ENCODE measurements around the gene AIMP1.

The AIMP1 gene

DNA sequence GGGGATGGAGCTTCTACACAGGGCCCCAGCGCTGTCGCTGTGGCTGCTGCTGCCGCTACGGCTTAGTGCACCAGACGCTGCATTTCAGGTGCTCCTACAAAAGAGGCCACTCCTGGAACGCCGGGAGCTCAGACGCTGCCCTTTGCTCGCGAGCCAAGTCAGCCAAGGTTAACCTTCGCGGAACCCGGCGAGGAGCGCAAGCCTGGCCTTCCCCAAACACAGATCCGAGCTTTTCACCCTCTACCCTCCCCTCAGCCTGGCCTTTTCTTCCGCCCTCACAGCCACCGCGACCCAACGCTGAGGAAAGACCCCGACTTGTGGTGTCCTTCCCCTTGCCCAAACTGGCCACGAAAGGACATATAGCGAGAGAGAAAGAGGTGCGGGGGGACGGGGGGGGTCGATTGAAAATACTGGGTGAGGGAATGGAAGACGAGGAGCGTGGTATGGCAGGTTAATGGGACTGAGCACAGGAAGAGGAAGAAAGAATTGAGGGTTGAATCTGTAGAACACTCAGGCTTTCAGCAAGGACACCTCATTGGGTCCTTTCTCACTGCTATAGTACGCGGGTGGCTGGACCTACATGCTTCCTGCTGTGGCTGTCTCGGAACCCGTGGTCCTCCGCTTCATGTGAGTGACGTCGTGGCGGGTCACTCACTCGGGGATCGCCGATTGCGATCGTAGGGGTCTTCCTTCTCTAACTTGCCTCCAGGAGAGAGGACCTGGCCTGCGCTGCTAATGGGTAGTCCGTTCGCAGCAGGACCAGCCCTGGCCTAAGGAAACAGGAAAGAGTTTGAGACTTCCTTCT is at the start of gene AIMP1, which contains the start of gene TBCK:
TSS of gene AIMP1 (plus strand) at position 583 of the 805 bp plus-strand sequence. CDS start 8,460 bp downstream, outside the sequence.
TSS of gene TBCK (minus strand) at position 242 of the 805 bp plus-strand sequence. CDS start 7,249 bp downstream, outside the sequence.
- Histone ChIP-seq H3K79me2 (ENCODE audit: insufficient read depth, low read depth) (peaks cover 70% of the 10 kb centered on the region), H3K4me2 (peak within 1 kb of the TSS; percentile 99), H3K36me3 (ENCODE audit: insufficient read depth) (no peaks in the 10 kb centered on the region), H3K4me1 (ENCODE audit: low read depth, poor library complexity, severe bottlenecking) (peaks cover 30% of the 10 kb centered on the region), H3K27ac (peak within 1 kb of the TSS; percentile 89), H3K4me3 (IDR thresholded peaks at IDR 0.05; ENCODE audit: insufficient read depth, low read depth, low read length) (peak within 1 kb of the TSS; percentile 54), H3K27me3 (ENCODE audit: insufficient read depth, low read depth) (no peaks in the 10 kb centered on the region), H3K9ac (peak within 1 kb of the TSS; percentile 84), H2AFZ (ENCODE audit: low read depth) (peak within 1 kb of the TSS; percentile 81), H4K20me1 (ENCODE audit: insufficient read depth) (no peaks in the 10 kb centered on the region)
- TF ChIP-seq, protein P1, sequence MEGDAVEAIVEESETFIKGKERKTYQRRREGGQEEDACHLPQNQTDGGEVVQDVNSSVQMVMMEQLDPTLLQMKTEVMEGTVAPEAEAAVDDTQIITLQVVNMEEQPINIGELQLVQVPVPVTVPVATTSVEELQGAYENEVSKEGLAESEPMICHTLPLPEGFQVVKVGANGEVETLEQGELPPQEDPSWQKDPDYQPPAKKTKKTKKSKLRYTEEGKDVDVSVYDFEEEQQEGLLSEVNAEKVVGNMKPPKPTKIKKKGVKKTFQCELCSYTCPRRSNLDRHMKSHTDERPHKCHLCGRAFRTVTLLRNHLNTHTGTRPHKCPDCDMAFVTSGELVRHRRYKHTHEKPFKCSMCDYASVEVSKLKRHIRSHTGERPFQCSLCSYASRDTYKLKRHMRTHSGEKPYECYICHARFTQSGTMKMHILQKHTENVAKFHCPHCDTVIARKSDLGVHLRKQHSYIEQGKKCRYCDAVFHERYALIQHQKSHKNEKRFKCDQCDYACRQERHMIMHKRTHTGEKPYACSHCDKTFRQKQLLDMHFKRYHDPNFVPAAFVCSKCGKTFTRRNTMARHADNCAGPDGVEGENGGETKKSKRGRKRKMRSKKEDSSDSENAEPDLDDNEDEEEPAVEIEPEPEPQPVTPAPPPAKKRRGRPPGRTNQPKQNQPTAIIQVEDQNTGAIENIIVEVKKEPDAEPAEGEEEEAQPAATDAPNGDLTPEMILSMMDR (conservative IDR thresholded peaks at IDR 0.05; ENCODE audit: low read depth, low read length): no peak

DNA sequence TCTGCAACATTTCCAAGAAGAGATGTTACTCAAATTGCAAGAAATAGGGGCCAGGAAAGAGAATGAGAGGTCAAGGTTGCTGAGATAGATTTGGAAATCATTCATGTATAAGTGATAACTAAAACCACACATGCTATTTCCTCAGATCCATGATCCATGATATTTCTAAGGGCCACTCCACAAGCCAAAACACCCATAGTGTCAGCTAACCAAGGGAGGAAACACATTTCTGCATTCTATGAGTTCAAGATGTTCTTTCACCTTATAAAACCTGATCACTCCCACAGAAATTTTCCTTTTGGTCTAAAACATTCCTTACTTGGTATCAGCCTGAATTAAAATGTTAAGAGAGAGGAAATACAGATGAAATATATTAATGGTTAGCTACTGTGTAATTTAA is 47.6 kb upstream of the AIMP1 start:
- H3K36me3 ChIP-seq (ENCODE audit: insufficient read depth): no peaks in the 10 kb centered on the region
- H3K79me2 ChIP-seq (ENCODE audit: insufficient read depth, low read depth): no peaks in the 10 kb centered on the region
- H3K4me3 ChIP-seq (IDR thresholded peaks at IDR 0.05; ENCODE audit: insufficient read depth, low read depth, low read length): no peak overlapping the region
- no peak overlapping the region for H3K4me2 ChIP-seq
- no peak overlapping the region for H2AFZ ChIP-seq (ENCODE audit: low read depth)
- H4K20me1 ChIP-seq (ENCODE audit: insufficient read depth): no peaks in the 10 kb centered on the region
- no peak overlapping the region for H3K9ac ChIP-seq
- no peak overlapping the region for H3K27ac ChIP-seq
- H3K4me1 ChIP-seq (ENCODE audit: low read depth, poor library complexity, severe bottlenecking): no peaks in the 10 kb centered on the region
- no peaks in the 10 kb centered on the region for H3K27me3 ChIP-seq (ENCODE audit: insufficient read depth, low read depth)
- TF ChIP-seq, protein P1 (conservative IDR thresholded peaks at IDR 0.05; ENCODE audit: low read depth, low read length): no peak

DNA sequence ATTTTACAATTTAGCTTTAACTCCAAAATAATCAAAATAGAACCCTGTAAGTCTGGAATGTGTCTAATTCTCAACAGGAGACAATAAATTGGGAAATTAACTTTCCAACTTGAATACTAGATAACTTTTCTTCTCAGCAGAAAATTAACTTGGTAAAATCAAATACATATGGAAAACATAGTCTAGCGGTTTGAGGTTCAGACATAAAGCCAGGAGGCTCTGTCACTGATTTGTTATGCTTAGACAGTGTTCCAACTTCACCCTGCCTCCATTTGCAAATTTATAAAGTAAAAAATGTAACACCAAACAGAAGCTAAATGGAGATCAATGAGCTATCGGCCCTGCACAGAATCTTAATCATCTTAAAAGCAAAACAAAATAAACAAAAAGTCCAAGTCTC is 46.6 kb upstream of the AIMP1 start:
- Histone ChIP-seq H3K27ac (no peak overlapping the region), H3K4me2 (no peak overlapping the region), H3K79me2 (ENCODE audit: insufficient read depth, low read depth) (no peaks in the 10 kb centered on the region), H2AFZ (ENCODE audit: low read depth) (no peak overlapping the region), H3K36me3 (ENCODE audit: insufficient read depth) (no peaks in the 10 kb centered on the region), H3K27me3 (ENCODE audit: insufficient read depth, low read depth) (no peaks in the 10 kb centered on the region), H3K4me3 (IDR thresholded peaks at IDR 0.05; ENCODE audit: insufficient read depth, low read depth, low read length) (no peak overlapping the region), H3K9ac (no peak overlapping the region), H3K4me1 (ENCODE audit: low read depth, poor library complexity, severe bottlenecking) (no peaks in the 10 kb centered on the region), H4K20me1 (ENCODE audit: insufficient read depth) (no peaks in the 10 kb centered on the region)
- TF ChIP-seq, protein P1 (conservative IDR thresholded peaks at IDR 0.05; ENCODE audit: low read depth, low read length): no peak

DNA sequence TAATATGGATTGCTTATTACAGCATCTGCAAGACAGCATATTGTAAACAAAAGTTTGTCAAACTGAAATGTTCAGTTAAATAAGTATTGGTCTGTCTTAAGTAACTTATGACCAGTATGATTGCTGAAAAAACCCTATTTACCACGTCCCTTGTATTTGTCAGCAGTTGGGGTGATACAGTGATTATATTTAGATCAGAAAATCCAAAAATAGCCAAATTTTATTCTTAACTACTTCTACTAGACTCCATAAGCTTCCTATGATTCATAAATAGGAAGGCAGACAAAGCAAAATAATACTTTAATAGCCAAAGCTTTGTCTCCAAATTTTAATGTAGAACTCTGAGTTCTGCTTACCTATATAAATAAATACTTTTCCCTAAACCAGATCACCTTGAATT is 45.6 kb upstream of the AIMP1 start:
- H4K20me1 ChIP-seq (ENCODE audit: insufficient read depth): no peaks in the 10 kb centered on the region
- no peaks in the 10 kb centered on the region for H3K79me2 ChIP-seq (ENCODE audit: insufficient read depth, low read depth)
- TF ChIP-seq, protein P1 (conservative IDR thresholded peaks at IDR 0.05; ENCODE audit: low read depth, low read length): no peak
- H3K27ac ChIP-seq: no peak overlapping the region
- no peak overlapping the region for H3K4me3 ChIP-seq (IDR thresholded peaks at IDR 0.05; ENCODE audit: insufficient read depth, low read depth, low read length)
- no peak overlapping the region for H3K4me2 ChIP-seq
- no peaks in the 10 kb centered on the region for H3K27me3 ChIP-seq (ENCODE audit: insufficient read depth, low read depth)
- no peak overlapping the region for H3K9ac ChIP-seq
- H3K4me1 ChIP-seq (ENCODE audit: low read depth, poor library complexity, severe bottlenecking): no peaks in the 10 kb centered on the region
- no peaks in the 10 kb centered on the region for H3K36me3 ChIP-seq (ENCODE audit: insufficient read depth)
- H2AFZ ChIP-seq (ENCODE audit: low read depth): no peak overlapping the region

Measured in KMS-11 (cell line).